HG03520 (cell line): ENCODE measurements around the gene BDNF.

Experiments used
- ATAC-seq: cut with Tn5 transposase; IDR thresholded peaks from one replicate; pipeline ENCODE4 v1.9.1; 2021; ENCODE audit warnings: mild to moderate bottlenecking, moderate library complexity; ENCODE audit not compliant: unreplicated experiment

BDNF gene

GRCh38 chr11:27707676-27708075, 7.4 kb upstream of the BDNF start:
- ATAC-seq = no peak

GRCh38 chr11:27705873-27706820, 5.9 kb upstream of the BDNF start:
- peak; percentile 87 for ATAC-seq

- ATAC-seq = no peak
Measured at GRCh38 chr11:27703481-27703880, 3.2 kb upstream of the BDNF start.

DNA sequence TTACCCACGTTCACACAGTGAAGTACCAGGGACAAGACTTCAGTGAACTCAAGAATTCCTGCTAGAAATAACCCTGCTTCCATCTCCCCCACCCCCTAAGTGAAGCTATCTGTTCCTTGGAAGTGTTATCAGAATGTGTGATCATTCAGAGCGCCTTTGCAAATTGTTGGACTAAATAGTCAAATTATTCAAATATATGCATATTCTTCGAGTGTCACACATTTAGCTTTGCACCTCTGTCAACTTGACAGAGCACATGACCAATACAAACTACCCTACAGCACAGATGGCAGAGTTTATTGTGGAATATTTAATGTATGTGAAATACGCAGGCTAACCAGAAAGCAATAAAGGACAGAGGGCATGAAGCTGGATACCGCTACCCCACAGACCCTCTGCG, 2.6 kb upstream of the BDNF start:
- no peak for ATAC-seq

DNA sequence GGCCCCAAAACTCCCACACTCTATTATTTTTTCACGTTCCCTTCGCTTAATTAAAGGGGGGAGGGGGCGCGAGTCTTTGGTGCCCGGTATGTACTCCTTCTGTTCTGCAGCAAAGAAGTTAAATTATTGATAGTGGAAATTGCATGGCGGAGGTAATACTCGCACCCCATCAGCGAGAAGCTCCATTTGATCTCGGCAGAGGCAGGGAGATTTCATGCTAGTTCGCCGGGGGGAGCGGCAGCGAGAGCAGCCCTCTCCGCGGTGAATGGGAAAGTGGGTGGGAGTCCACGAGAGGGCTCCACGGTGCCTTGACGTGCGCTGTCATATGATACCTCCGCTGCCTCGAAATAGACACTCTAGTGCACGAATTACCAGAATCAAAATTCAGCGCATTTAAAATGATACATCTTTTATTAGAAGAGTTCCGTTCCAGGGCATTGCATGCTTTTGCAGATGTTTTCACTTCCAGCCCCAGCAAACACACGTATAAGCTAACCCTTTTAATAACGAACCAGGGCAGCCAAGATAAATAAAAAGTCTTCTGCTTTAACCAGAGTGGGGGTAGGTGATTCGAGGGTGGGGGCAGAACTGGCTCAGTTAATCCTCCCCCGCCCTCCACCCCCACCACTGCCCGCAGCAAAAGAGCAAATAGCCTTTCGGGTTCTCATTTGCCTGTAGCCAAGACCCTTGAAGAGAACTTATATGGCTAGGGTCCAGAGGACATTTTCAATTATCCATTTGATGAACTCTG, 1.3 kb upstream of the BDNF start:
- ATAC-seq = no peak

GRCh38 chr11:27699926-27700350, 317 bp downstream of the BDNF start:
- no peak for ATAC-seq

DNA sequence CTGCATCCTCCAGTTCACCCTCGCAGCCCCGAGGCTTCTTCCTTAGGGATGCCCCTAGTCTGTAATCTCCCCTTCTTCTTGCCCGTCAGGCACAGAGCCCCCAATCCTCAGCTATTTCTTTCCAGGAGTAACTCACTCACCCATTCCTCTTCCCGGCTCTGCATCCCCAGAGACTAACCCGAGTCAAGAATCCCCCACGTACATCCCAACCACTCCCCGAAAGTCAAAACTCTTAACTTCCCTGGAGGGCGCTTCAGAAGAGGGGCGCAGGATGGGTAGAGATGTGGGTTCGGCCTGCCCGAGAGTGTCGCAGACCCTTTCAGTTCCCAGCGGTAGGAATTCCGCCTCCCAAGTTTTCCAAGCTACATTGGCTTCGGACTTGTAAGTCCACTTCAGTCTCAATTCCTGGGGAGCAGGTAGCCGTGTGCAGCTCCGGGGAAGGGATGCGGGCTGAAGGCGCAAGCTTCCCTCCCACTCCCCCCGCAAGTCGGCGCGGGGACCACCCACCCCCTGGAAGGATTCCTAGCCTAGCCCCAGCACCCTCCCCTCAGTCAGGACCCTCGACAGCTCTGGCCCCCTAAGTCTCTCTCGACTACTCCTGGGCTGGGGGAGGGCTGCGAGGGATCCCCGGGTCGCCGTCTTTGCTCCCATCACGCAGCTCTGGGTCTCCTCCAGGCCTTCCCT, 871 bp downstream of the BDNF start:
- no peak for ATAC-seq

GRCh38 chr11:27698872-27699241, 1.4 kb downstream of the BDNF start:
- peak; percentile 74 for ATAC-seq

DNA sequence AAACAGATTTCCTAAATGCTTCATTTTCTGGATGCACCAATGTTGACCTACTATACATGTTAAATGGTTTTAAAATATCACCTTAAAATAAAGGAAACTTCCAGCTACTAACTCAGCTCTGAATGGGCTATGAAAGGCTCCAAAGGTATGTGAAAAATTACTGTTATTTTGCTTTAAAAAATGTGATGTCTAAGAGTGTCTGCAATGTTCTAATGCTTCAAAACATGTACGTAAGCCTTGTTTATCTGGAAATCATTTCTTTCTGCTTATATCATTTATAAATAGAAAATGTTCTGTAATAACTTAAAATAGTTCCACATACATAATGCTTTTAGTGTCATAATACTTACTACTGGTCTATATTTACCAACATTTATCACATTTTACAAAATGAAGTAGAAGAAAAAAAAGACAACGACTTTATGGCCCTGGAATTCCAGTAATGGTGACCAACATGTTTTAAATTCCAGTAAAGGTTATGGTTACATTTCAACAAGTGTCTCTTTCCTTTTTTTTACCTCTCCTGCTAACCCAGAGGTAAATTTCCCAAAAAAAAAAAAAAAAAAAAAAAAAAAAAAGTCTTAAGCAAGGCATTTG, 2.5 kb downstream of the BDNF start:
- no peak for ATAC-seq

DNA sequence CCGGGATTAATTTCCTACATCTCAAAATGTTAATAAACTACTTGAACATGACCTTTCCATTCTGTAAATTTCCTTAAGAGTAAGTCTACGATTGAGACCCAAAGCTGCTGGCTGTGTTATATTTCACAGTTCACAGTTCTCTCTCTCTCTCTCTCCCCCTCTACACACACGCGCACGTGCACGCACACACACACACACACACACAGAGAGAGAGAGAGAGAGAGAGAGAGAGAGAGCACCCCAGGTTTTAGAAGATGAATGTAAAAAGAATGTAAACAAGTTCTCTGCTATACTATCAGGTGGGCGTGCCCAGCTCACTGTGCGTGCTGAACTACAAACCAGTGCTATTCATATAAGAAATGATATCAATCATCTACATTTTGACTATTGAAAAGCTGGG, 3.3 kb downstream of the BDNF start:
- no peak for ATAC-seq

DNA sequence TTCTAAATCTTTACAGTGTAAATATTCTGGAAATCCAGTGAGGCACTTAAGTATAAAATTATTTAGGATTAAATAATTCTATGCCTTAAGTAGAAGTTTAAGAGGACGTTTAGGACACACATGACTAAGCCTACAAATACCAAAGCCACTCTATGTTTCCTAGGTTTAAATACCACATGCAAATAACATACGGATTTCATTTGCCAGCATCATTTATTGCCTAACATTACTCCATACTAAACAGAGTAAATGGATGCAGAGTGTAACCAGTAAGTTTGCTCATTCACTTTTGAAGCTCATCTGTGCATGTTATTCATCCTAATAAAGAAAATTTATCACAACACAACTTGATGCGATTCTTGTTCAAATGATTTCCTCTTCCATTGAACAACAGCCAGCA, 4.1 kb downstream of the BDNF start:
- ATAC-seq = no peak

DNA sequence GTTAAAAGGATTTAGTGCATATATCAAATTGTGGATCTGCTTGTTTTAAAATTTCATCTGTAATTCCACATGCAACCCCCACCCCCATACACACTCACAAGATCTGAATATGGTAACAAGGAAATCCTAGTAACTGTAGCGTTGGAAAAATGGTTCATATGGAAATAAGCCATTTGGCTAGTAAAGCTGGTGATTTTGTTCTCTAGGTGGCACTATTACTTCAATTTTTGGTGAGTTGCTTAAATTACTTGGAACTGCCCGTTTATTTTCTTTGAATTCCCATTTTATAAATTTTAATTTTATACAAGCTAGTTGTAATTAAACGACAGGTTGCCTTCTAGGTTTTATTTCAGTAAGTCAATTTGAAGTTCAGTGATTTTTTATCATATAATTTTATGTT, 5.3 kb downstream of the BDNF start:
- ATAC-seq = no peak

GRCh38 chr11:27693398-27693797, 6.9 kb downstream of the BDNF start:
- ATAC-seq = no peak

DNA sequence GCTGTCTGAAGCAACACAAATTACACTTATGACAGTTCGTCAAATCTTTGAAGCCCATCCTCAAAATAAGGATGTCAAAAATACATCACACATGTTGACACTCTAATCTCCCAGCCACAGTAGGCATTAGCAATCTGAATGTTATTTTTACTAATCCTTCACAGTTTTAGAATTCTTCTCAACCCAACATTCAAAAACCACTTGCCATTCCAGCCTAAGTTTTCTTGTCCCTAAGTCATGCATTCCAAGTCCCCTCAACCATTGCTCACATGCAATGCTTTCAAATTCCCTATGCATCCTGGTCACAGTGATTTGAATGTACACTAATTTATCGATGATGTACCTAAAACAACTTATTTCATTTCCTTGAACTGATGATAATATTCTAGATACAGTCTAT, 7.5 kb downstream of the BDNF start:
- no peak for ATAC-seq

- no peak for ATAC-seq
Measured at GRCh38 chr11:27688076-27688475, 12.2 kb downstream of the BDNF start.

DNA sequence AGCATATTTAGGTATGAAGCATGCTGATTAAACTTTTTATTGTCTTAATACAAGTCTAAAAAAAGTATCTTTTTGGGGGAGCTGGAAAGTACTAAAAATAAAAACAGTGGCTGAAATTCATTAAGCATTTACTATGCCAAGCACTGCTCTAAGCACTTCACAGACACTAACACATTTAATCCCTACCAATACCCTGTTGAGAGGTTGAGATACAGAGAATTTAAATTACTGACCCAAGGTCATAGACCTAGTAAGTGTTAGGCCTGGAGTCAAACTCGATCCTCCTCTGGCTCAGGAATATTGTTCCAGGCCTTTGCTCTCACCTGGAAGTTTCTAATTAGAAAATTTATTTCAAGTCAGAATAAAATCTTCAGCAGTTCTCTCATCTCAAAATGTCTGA, 18.6 kb downstream of the BDNF start:
- ATAC-seq = no peak

DNA sequence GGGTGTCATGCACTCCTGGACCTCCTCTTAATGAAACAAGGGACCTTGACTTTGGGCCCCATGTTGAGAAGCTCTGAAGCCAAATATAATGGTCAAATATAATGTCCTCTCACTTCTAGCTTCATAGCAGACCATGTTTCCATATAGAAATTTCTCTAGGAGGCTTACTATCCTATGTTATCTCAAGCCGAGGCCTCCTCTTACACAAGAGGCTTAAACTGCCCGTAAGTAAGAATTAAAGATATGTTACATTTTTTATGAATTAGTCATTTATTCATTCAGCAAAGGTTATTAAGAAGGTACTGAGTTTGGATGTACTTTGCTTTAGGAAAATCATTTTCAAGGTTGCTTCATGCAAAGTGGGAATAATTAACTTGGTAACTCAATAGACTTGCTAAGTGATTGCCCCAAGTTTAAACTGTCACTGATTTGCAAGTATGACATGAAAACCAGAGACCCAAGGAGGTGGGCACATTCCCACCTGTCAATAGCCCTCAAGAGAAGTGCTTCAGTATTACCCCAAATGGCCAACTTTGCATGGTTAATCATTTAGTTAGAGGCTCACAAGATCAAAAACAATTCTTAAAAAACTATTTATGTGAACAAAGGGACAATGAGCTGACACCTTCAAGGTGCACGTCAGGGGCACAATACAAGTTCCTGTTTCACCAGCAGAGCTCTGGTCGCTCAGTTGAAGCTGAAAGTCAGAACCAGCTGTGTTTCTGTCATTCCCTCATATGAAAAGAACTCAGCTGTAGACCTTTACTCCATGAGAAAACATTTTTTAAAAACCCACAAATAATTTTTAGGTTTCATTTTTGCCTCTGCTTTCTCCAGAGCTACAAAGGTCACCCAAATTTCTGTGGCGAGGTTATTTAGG, 20.9 kb downstream of the BDNF start:
- ATAC-seq = no peak

- ATAC-seq = no peak
Measured at GRCh38 chr11:27678242-27678641, 22.0 kb downstream of the BDNF start.

- ATAC-seq = no peak
Measured at GRCh38 chr11:27677108-27677507, 23.1 kb downstream of the BDNF start.

DNA sequence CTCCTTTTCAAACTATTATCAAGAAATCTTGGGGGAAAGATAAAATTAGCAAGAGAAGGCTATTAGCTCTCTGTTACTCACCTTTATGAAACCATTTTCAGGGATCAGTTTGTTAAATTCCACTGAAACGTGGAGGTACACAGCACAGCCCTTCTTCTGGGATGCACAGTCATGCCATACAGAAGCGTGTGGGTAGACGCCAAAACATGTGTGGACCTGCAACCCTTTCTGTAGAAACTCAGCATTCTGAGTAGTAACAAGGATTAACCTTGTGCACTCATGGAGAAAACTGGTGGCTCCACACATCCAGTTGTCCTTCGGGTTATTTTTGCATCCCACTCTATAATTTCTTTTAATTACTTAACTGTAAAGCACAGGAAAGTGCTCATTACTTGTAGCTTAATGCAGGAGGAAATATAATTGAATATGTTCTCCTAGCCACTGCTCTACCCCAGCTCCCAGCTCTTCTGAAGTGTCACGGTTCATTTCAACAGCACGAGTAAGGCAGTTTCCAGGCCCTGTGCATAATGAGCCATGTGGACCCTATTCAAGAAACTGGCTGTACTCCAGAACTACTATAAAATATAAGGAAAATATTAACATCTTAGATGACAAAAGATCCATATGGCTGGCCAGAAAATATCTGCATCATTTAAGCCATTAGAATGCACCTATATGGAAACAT, 26.1 kb downstream of the BDNF start:
- ATAC-seq = no peak
